Gastrocnemius medialis (tissue), 4 donors: Measurements from ENCODE around the gene MEF2D. TPM values are rescaled to one million over a fixed set of nuclear protein-coding genes. Genes with fewer than 3 reads are reported as not detected.

Source experiments
- ATAC-seq, 2 donors: fragments of 150-250 bp; one replicate each; pipeline ENCODE4 v1.9.1; 2016
- DNase-seq, 2 donors: peaks; one replicate each; pipeline ENCODE4 v3.0.0-alpha.2; 2019
- H3K27ac ChIP-seq, 4 donors: fragments of 200-600 bp; sonication (generic); 1 replicate in 1 of 4; 2 replicates in 3 of 4; pipeline ENCODE4 v1.5.1; 2016 to 2018; ENCODE audit warnings: mild to moderate bottlenecking in 2 of 4, moderate library complexity in 1 of 4
- H3K27me3 ChIP-seq, 3 donors: fragments of 200-600 bp; sonication (generic) in 2 of 3; 1 replicate in 1 of 3; 2 replicates in 2 of 3; pipeline versions ENCODE4 v1.5.1 to v1.6.0; 2016 to 2019; ENCODE audit warnings: mild to moderate bottlenecking in 1 of 3, moderate library complexity in 1 of 3
- H3K36me3 ChIP-seq, 2 donors: fragments of 200-600 bp; sonication (generic) in 1 of 2; one replicate each; pipeline ENCODE4 v1.5.1; 2017 to 2018
- H3K4me1 ChIP-seq, 2 donors: fragments of 200-600 bp; sonication (generic) in 1 of 2; one replicate each; pipeline ENCODE4 v1.5.1; 2016 to 2017; ENCODE audit warnings: mild to moderate bottlenecking in 2 of 2
- H3K4me3 ChIP-seq, 4 donors: fragments of 200-600 bp; sonication (generic) in 3 of 4; 1 replicate in 1 of 4; 2 replicates in 3 of 4; pipeline ENCODE4 v1.5.1; 2016 to 2019; ENCODE audit warnings: mild to moderate bottlenecking in 2 of 4
- H3K9me3 ChIP-seq, 3 donors: fragments of 200-600 bp; sonication (generic) in 2 of 3; 1 replicate in 1 of 3; 2 replicates in 2 of 3; pipeline ENCODE4 v1.5.1; 2016 to 2019
- POLR2A ChIP-seq, 2 donors: fragments of 450-650 bp; IDR thresholded peaks; one replicate each; pipeline ENCODE4 v1.6.1; 2017; ENCODE audit warnings: antibody characterized with exemption in 2 of 2, mild to moderate bottlenecking in 2 of 2, moderate library complexity in 2 of 2
- in situ Hi-C, 4 donors: fragments of 200-750 bp; cut with MboI; loops; one replicate each; pipeline versions ENCODE4 v1.15.0 to v1.8.0; 2017; ENCODE audit warnings: low sequenced_read_pairs in 4 of 4
- intact Hi-C: fragments of 100-400 bp; cut with DNase I; formaldehyde crosslinking; loops from one replicate; pipeline ENCODE4 v1.15.1; 2023; ENCODE audit warnings: low total_unique reads
- total RNA-seq, 4 donors: library from RNA; depleted of rRNA; stranded (reverse); fragments of >200 nt; gene quantifications; one replicate each; pipeline versions ENCODE4 v1.1.0 to v1.2.3, GENCODE V29; 2016
- TF ChIP-seq, protein P1 (sequence below), 5 experiments: fragments of 450-650 bp in 3 of 5; fragments of 200-600 bp in 2 of 5; sonication (generic) in 2 of 5; IDR thresholded peaks in 4 of 5; conservative IDR thresholded peaks in 1 of 5; 1 replicate in 4 of 5; 2 replicates in 1 of 5; pipeline ENCODE4 v1.5.1; 2016 to 2019; ENCODE audit warnings: antibody characterized with exemption in 5 of 5, mild to moderate bottlenecking in 3 of 5, moderate library complexity in 3 of 5

Gene MEF2D
- total RNA-seq, 4 donors from 2014 or later = 129 to 260 (median 168) TPM

GRCh38 chr1:156430303-156430702 is 70.3 kb downstream of the MEF2D start:
- DNase-seq (no peak), ATAC-seq (no peak)
- Histone ChIP-seq H3K27me3 (peaks cover 70 to 81% (median 71%) of the 10 kb centered on the region in 3 donors), H3K9me3 (no peaks in the 10 kb centered on the region), H3K27ac (no peak overlapping the region), H3K36me3 (no peaks in the 10 kb centered on the region), H3K4me3 (no peak overlapping the region), H3K4me1 (no peaks in the 10 kb centered on the region)
- intact Hi-C loops = no loop called here
- in situ Hi-C loops = loop anchor here in 1 of 4 donors (5.0 kb wide), 1 partner anchor 43 kb away; no protein-coding TSS in a partner anchor
- no peak for TF ChIP-seq POLR2A (IDR thresholded peaks at IDR 0.05)
- TF ChIP-seq, protein P1, sequence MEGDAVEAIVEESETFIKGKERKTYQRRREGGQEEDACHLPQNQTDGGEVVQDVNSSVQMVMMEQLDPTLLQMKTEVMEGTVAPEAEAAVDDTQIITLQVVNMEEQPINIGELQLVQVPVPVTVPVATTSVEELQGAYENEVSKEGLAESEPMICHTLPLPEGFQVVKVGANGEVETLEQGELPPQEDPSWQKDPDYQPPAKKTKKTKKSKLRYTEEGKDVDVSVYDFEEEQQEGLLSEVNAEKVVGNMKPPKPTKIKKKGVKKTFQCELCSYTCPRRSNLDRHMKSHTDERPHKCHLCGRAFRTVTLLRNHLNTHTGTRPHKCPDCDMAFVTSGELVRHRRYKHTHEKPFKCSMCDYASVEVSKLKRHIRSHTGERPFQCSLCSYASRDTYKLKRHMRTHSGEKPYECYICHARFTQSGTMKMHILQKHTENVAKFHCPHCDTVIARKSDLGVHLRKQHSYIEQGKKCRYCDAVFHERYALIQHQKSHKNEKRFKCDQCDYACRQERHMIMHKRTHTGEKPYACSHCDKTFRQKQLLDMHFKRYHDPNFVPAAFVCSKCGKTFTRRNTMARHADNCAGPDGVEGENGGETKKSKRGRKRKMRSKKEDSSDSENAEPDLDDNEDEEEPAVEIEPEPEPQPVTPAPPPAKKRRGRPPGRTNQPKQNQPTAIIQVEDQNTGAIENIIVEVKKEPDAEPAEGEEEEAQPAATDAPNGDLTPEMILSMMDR (IDR thresholded peaks at IDR 0.05 in 4 of 5, conservative IDR thresholded peaks at IDR 0.05 in 1 of 5) = no peak

- ATAC-seq = no peak
- Histone ChIP-seq H3K4me1 (no peaks in the 10 kb centered on the region), H3K9me3 (no peaks in the 10 kb centered on the region), H3K27ac (no peak overlapping the region), H3K36me3 (no peaks in the 10 kb centered on the region), H3K4me3 (no peak overlapping the region), H3K27me3 (peaks cover 62 to 80% (median 68%) of the 10 kb centered on the region in 3 donors)
- in situ Hi-C loops = loop anchor here in 1 of 4 donors (5.0 kb wide), 1 partner anchor 42 kb away; no protein-coding TSS in a partner anchor
- TF ChIP-seq, protein P1 (IDR thresholded peaks at IDR 0.05 in 4 of 5, conservative IDR thresholded peaks at IDR 0.05 in 1 of 5) = no peak
- no peak for DNase-seq
- intact Hi-C loops = no loop called here
Observed at GRCh38 chr1:156429313-156430060, 71.1 kb downstream of the MEF2D start.

- TF ChIP-seq POLR2A (IDR thresholded peaks at IDR 0.05) = no peak
- TF ChIP-seq, protein P1 (IDR thresholded peaks at IDR 0.05 in 4 of 5, conservative IDR thresholded peaks at IDR 0.05 in 1 of 5) = no peak
- ATAC-seq (no peak), DNase-seq (no peak)
- Histone ChIP-seq H3K4me1 (no peaks in the 10 kb centered on the region), H3K4me3 (no peak overlapping the region), H3K9me3 (no peaks in the 10 kb centered on the region), H3K27me3 (peaks cover 55 to 79% (median 68%) of the 10 kb centered on the region in 3 donors), H3K36me3 (no peaks in the 10 kb centered on the region), H3K27ac (no peak overlapping the region)
- in situ Hi-C loops (no loop called here), intact Hi-C loops (no loop called here)
Observed at GRCh38 chr1:156428746-156429288, 71.8 kb downstream of the MEF2D start.

DNA sequence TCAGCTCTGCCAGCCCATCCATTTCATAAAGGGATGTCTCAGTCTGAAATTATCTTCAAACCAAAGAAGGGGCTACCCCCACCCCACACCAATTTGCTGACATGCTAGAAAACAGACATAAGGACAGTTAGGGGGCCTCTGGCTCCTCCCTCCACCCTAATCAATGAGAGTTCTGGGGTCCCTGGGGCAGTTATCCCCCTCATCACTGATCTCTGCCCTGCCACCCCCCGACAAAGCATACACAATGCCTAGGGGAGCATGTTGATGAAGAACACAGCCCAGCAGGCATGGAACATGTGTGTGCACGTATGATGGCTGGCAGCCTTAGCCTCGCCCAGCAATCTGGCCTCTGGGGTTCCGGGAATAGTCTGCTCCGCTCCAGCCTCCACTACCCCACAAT is 72.6 kb downstream of the MEF2D start:
- H3K9me3 ChIP-seq = no peaks in the 10 kb centered on the region
- no peaks in the 10 kb centered on the region for H3K36me3 ChIP-seq
- intact Hi-C loops = no loop called here
- no peak for TF ChIP-seq POLR2A (IDR thresholded peaks at IDR 0.05)
- TF ChIP-seq, protein P1 (IDR thresholded peaks at IDR 0.05 in 4 of 5, conservative IDR thresholded peaks at IDR 0.05 in 1 of 5) = no peak
- H3K27ac ChIP-seq = no peak overlapping the region
- peaks cover 59 to 79% (median 68%) of the 10 kb centered on the region in 3 donors for H3K27me3 ChIP-seq
- ATAC-seq = no peak
- no peak for DNase-seq
- in situ Hi-C loops = no loop called here
- no peaks in the 10 kb centered on the region for H3K4me1 ChIP-seq
- H3K4me3 ChIP-seq = no peak overlapping the region
